ENCODE measurements around the gene CXXC5. TPM values are rescaled to one million over a fixed set of nuclear protein-coding genes. Genes with fewer than 3 reads are reported as not detected.

The CXXC5 gene
- total RNA-seq, 1 experiment from 2014 or later, result 54.9 TPM

DNA sequence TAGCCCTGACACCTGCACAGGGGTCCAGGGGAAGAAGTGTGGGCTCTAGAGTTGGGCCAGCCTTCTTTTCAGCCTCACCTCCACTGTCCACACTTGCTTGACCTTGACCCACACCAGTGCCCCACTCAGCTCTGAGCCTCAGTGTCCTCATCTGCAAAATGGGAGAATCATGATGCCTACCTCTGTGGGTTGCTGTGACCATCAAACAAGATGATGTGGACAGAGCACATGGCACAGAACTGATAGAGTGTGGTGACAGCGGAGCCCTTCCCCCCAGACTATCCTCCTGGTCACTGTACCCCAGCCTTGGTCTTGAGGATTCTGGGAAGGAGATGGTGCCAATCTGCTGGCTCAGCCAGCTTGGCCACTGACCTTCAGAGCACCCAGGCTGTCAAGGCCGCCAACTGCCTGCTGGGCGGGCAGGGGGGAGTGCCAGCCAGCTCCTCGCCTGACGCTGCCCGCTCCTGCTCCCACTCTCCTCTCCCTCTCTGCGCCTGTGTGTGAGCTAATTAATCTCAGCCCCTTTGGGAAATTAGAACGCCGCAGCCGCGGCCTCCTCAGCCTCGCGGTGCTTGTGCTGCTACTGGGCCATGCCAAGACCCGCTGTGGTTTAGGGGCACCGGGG lies 16.7 kb downstream of the CXXC5 start:
- DNase-seq (ENCODE audit: low read depth), result no peak

DNA sequence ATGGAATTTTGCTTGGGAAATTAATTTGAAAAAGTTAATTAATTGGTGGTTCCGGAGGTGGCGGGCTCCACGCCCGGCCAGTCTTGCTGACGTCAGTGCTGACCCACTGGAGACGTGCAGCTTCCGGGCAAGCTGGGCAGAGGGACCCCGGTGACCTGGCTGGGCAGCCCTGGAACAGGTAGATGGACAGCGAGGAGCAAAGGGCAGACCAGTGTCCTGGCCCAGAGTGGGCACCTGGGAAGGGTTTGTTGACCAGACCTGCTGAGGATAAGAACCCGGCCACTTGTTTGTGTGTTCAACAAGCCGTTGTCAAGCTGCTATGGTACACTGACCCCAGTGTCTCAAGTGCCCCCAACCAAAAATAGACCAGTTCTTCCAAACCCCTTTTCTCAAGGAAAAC lies 17.5 kb downstream of the CXXC5 start:
- DNase-seq (ENCODE audit: low read depth), result no peak

DNA sequence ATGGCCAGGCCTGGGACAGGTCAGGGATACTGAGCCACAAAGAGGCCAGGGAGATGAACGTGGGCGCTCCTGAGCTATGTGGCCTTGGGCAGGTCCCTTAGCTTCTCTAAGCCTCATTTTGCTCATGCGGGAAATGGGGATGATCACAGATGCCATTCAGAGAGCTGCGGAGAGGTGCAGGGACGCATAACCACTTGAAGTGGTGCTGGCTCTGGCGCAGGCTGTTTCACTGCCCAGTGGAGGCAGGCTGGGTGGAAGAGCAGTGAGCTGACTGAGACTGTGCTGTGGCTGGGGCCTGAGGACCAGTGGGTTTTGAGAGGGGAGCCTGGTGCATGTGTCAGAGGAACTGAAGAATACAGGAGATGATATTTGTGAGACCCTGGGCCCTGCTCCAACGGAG lies 18.4 kb downstream of the CXXC5 start:
- DNase-seq (ENCODE audit: low read depth), result no peak

DNA sequence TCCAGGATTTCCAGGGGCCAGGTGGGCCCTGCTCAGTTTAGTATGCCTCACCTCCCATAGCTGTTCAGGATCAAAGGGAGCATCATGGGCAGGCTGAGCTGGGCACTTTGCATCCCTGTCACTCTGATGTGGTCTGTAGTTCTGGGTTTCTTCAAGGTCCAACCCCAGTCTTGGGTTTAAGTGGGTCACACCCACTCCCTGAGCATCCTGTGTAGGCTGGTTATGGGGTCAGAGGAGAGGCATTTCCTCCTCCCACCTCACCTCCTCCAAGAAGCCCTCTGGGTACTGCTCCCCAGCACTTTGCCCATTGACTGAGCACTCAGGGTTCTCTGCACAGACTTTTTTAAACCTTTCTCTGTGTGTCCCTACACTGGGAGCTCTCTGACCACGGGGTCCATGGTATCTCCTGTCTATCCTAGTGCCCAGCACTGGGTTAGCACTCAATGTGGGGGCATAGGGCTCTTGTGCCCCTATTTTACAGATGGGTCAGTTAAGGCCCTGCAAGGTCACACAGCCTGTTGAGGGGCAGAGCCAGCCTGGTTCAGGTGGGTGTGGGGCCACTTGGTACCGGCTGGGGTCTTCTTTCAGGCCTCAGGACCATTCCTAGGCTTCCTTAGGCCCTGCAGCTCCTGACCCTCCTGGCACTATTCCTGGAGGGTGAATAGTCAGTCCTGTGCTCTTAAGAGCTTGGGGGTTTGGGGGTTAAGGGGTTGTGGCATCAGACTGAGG lies 19.0 kb downstream of the CXXC5 start:
- DNase-seq (ENCODE audit: low read depth), result peak; percentile 78

DNA sequence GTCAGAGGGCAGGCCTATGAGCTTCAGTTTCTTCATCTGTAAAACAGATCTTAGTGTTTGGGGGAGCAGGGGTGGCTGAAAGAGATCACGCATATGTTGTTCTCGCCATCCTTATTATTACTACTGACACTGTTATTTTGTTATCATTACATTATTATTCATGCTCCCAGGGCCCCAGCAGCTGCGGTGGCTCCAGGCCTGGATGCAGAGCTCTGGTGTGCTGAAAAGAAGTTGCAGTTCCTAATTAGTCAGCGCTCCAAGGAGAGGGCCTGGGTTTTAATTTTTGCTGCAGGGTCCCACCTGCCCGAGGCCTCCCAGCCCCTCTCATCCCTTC lies 19.5 kb downstream of the CXXC5 start:
- peak; percentile 32 for DNase-seq (ENCODE audit: low read depth)

DNA sequence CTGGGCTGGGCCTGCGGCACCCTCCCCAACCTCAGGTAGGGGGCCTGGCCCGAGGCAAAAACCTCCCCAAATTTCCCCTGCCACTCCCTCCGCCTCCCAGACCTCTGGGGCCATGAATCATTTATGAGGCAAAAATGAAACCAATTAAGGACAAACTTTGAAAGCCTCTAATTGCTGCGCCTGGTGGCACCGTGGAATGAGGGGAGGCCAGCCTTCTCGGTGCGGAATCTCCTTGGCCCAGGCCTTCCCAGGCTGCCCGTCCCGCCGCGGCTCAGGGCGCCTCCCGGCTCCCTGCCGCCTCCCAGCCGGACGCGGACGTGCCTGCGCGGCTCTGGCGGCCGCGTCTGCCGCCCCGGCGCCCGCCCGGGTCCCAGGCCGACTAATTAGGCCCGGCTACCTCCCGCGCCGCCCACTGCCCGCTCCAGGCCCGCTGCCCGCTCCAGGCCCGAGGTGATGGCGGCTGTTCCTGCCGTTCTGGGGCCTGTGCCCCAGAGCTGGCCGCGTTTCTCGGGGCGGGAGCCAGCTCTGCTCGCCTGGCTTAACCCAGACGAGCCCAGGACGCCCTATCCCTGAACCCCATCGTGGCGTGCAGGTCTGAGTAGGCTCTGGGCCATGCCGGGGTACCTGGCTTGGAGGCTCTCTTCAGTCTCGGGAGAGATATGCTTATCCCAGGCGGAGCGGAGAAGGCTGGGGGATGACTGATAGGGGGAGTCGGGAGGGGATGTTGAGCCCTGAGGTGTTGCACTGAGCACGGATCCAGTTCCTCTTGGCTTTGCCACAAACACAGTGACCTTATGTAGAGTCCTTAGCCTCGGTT lies 20.1 kb downstream of the CXXC5 start:
- DNase-seq (ENCODE audit: low read depth), result peak; percentile 34

DNA sequence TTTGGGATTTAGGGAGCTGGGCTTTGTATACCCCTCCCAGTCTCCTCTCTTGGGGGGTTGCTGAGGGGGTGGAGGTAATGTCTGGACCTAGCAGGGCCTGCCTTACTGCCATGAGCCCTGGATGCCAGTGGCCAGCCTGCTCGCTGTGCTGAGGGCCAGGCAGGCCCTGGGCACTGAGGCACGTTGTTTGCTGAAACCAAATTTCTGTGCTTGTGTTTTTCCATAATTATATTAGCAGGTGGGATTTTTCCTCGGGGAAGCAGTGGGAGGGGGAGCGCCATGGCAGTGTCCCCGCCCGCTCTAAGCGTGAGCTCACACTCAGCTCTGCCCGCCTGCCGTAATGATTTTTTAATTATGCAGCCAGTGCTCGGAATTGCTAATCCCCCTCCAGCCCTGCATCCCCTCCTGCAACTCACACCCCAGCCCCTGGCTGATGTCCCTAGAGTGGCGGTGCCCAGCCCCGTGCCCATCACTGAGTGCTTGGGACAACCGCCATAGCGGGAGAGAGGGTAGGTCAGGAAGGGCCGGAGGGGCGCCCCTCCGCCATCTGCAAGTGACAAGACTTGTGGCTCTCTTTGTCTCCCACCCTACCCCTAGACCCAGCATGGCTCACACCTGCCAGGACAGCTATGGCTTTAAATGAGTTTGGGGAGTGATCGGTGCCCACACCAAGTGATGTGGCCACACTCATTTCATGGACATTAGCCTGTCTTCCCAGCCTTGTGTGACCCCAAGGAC lies 20.9 kb downstream of the CXXC5 start:
- no peak for DNase-seq (ENCODE audit: low read depth)

DNA sequence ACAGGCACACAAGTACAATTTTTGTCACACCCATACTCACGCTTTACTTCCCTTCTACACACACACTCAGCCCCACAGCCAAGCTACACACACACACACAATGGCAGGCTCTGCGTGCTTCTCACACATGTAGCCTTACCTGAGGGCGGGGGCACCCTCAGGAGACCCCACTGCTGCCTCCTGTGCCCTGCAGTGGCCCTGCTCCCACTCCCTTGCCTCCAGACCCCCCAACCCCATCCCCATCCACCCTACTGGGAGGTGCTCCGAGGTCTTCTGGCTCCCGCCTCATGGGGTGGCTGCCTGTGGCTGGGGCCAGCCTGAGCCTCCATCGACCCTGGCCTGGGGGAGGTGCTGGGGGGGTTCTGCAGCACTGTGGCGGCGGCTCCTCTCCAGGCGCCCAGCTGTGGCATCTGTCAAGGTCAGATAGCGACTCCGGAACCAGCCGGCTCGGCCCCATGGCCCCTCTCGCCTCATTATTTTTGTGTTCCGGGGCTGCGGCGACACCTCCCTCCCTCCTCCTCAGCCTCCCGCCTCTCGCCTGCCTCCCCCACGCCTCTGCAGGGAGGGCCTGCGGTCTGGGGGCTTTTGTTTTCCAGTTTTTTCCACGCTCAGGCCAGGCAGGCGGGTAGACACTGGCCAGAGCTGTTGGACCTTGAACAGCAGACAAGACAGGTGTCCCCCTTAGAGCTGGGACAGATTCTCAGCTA lies 21.7 kb downstream of the CXXC5 start:
- DNase-seq (ENCODE audit: low read depth), result no peak

DNA sequence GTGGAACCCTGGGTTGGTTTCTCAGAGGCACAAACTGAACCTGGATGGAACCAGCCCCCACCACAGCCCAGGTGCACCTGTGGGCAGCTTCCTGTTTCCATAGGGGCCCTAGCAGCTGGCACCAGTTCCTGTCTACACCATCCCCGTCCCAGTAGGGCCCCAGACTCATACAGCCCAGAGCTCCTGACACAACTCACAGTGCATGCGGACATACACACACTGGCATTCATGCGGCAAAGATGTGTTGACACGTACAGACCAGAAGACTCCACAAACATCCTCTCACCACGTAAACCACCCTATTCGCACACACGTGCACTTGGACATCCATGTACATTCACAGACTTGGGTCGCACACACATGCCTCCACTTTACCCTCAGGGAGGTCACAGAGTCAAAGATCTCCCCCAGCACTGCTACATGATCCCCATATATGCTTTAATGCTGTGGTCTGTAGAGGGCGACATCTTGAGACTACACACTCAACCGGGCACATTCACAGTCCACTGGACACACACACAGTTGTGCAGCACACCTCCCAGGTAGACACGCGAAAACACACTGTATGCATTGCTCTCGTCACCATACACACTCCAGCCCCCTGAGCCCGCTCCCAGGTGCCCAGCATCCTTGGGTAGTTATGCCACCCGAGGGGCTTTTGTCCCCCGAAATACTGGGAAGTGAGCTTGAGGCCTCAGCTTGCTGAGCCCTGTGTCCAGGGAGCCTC lies 22.4 kb downstream of the CXXC5 start:
- no peak for DNase-seq (ENCODE audit: low read depth)

DNA sequence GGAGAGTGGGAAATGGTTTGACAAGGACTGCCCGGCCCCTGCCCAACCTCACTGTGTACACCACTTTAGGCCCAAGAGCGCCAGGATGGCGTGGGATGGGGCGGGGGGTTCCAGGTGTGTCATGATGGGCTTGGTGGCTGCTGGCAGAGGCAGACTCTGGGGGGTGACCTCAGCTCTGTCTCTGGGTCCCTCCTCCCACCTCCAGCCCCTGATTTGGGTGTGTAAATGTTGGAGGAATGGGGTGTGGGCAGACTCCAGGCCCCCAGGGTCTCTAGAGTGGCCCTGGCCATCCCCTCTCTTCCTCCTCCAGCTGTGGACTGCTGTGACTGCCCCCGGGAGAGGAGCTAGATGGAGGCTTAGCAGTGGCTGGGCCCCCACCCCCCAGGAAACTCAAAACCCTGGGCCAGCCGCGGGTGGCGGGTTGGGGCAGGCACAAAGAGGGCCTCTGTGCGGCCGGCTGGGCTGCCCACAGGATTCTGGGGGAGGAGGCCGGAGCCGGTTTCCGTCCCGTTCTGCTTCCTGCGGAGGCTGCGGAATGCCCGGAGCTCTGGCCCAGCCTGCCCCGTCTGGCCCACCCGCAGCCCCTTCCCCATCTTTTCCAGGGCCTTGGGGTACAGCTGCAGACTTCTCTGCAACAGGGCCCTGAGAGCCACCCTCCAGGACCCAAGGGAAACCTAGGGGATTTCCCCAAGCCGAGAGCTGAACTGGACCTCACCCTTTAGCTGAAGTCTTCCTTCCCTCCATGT lies 23.1 kb downstream of the CXXC5 start:
- peak; percentile 84 for DNase-seq (ENCODE audit: low read depth)

DNA sequence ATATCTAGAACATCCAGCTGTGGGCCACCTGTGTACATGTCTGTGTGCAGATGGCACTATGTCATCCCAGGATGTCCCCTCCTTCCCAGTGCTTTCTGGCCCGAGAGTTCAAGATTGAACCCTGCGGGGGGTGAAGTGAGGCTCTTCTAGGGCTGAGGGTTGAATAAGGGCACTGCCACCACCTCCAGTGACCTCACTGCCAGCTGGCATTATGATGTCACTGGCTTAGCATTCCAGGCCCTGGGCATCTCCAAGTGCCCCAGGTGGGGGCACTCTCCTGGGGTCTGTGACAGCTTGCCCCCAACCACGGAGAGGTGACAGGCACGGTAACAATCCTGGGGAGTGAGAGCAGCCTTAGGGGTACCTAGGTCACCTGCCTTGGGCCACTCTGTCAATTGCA lies 27.1 kb downstream of the CXXC5 start:
- DNase-seq (ENCODE audit: low read depth), result no peak

DNA sequence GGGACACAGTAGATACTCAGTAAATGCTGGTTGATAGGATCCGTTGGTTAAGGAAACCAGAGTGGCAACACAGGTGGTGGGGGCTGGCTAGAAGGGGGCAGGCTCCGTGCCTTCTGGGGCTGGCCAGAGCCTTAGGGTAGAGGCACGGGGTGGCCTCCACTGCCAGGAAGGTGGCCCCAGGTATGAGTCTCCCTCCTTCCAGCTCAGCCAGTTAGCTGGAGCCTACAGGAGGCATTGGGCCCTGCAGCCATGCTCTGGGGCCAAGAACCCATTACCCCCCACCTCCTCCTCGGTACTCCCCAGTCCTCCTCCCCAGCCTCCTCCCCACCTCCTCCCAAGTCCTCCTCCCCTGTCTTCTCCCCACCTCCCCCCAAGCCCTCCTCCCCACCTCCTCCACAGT lies 27.7 kb downstream of the CXXC5 start:
- no peak for DNase-seq (ENCODE audit: low read depth)

DNA sequence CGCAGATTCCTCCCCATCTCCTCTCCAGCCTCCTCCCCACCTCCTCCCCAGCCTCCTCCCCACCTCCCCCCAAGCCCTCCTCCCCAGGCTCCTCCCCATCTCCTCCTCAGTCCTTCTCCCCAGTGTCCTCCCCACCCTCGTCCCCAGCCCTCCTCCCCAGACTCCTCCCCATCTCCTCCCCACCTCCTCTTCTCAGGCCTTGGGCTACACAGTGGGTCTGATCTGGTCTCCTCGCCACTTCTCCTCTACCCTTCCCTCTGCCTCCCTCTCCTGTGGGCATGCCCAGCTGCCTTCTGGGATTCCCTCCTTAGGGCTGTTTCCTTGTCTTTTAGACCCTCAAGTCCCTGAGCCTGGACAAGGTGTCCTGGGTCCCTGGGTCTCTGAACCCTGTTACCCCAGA lies 28.3 kb downstream of the CXXC5 start:
- DNase-seq (ENCODE audit: low read depth), result no peak

DNA sequence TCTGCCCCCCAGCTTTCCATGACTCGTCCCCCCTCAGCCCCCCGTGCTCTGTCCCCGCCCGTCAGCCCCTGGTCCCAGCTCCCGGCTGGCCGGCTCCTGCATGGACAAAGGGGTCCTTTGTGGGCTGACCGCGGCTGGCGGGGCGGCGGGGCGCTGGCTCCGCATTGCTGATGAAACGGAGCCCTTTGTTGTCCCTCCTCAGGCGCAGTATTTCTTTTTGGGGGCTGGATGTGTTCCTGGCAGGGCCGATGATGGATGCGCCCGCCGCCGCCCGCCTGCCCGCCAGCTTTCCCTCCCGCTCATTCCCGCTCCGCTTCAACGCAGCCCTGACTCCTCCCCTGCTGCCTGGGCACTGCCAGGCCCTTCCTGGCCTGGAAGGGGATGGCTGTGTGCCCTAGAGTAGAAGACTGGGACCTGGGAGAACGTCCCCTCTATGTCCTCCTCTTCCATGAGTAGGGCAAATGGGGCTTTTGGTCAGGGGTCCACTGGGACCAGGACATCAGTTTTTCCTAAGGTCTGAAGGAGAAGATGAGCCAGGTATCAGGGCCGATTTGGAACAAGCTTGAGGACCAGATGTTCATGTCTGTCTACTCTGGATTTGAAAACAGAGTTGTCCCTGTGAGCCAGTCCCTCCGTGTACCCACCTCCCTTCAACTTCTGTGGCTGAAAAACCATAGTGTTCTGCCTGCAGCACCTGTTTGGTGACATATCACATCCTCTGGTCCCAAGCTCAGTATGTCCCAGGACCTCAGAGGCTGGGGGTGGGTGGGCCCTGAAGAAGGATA lies 29.0 kb downstream of the CXXC5 start:
- no peak for DNase-seq (ENCODE audit: low read depth)

DNA sequence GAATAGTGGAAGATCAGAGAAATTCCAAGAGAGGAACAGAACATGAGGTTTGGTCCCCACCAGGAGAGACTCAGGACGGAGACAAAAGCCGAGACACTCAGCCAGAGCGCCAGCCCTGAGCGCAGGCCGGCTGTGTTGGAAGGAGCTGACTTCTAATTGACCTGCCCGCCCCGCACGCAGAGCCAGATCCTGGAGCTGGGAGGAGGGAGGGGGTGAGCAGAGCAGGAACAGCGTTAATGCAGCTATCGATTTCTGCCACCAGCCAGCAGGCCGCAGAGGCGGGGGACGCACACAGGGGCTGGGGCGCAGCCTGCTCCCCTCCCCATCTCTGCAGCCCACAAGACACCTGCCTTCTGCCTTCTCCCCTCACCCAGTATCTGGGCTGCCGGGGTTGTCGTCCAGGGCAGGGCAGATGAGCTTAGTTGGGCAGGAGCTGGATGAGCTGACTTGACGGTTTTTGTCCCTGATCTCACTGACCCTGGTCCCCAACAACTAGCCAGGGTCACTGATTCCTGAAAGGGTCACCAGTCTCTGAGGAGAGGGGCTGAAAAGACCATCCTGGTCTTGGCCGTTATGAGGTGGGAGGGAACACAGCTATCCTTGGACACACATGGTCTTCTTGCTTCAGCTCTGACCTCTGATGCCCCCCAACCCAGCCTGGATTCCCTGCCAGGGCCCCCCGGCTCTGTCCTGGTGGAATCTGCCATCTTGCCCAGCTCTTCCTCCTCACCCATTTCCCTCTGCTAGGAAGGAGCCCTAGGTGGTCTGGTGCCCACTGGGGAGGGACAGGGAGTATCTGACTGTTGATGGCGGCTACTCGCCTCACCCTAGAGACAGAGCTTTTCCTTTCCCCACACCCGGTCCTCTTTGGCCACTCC lies 29.8 kb downstream of the CXXC5 start:
- DNase-seq (ENCODE audit: low read depth), result no peak

DNA sequence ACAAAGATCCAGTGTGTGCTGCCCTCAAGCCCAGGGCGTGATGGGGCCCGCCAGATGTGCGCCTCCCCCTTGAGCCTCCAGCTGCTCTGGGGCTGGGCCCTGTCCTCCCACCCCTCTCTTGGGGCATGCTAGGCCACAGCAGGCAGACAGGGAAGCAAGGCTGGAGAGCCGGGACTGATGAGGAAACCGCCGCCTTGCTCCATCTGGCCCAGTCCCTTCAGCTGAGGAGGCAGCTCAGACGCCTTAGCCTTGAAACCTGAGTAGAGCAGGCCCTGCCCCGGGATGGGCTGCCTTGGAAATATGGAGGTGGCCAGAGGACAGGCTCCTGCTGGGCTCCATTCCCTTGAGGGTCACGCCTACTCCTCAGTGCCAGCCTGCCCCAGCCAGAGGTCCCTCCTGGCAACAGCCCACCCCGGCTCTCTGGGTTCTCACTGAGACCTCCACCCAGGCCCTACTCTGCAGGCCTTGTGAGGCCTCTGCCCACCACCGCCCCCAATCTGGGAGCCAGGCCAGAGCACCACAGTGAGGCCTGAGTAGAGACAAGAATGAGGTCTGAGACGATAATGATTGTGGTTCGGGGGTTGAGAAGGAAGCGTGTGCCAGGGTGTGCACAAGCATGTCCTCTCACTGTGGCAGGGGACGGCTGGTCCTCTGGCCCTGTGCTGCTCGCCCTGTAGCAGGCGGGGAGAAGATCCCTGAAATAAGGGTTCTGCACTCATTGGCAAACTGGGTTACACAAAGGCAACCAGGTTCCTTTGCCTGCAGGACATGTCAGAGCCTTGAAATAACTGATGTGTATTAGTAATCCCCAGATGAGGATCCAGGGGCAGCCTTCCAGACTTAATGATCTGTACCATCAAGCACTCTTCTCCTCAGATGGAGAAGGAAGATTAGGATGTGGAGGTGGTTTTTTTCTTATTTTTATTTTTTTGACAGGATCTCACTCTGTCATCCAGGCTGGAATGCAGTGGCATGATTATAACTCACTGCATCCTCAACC lies 30.9 kb downstream of the CXXC5 start:
- no peak for DNase-seq (ENCODE audit: low read depth)

All from HT1080 (cell line).